GM19468 (cell line): ENCODE data around the gene CDHR2.

ENCODE experiments used
- ATAC-seq: cut with Tn5 transposase; IDR thresholded peaks from one replicate; pipeline ENCODE4 v1.9.1; 2021; ENCODE audit warnings: mild to moderate bottlenecking, moderate library complexity, moderate number of reproducible peaks; ENCODE audit not compliant: unreplicated experiment; ENCODE audit errors: extremely low read depth

Gene CDHR2

DNA sequence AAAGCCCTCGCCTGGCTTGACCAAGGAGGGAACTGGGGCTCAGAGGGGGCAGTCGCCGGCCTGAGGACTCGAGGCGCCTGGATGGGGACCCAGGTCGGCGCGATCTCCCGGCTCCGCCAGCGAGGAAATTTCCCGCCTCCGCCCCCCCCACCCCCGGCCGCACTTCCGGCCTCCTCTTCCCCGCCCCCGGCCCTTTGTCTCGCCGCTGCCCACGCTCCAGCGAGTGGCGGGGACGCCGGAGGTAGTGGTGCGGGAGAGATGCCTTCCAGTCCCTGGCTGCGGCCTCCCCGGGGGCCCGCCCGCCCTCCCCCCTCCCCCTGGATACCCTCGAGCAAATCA is 61.3 kb downstream of the CDHR2 start:
- ATAC-seq, result no peak

DNA sequence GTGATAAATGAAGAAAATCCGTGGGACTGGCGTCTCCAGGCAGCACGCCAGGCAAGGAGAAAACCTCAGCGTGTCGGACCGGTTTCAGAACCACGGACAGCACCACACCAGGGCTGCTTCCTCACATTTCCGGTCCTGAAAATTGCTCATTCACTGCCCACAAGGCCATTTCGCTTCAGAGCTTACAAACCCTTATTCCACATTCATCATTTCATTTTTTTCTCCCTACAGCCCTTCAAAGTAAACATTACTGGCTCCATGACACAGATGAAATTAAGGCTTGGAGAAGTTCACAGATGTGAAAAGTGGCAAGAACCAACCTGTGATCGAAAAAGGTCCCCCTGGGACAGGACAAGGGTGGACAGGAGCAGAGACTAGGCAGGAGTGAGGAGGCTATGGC is 62.3 kb downstream of the CDHR2 start:
- no peak for ATAC-seq

DNA sequence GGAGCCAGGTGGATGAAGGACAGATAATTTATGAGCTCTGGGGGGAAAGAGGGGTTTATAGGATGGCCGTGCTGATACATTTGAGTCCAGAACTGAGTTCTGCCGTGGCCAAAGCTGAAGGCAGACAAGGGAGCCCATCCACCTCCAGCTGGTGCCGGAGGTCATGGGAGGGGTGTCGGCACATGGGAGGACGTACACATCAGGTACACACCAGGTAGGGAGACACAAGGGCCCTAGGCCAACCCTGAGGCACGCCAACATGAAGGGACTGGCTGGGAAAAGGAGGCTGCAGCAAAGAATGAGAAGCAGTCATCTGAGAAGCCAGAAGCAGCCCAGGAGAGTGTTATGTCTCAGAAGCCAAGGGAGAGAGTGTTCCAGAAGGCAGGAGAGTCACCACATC is 62.9 kb downstream of the CDHR2 start:
- ATAC-seq, result no peak

DNA sequence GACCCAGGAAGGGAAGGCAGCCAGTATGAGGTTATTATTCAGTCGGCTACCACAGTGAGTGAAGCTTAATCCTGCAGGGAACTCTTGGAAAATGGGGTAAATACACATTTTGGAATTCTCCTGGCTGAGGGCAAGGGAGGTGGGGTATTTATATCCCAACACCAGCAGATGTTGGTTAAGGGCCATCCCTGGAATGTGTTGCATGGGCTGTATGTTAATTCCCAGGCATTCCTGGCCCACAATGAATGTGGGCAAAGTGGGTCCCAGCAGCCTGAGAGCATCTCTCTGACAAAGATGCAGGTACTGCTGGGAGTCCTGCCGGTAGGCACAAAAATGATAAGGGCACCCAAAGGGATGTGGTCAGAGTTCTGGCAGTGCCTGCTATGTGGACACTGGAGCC is 63.7 kb downstream of the CDHR2 start:
- no peak for ATAC-seq

DNA sequence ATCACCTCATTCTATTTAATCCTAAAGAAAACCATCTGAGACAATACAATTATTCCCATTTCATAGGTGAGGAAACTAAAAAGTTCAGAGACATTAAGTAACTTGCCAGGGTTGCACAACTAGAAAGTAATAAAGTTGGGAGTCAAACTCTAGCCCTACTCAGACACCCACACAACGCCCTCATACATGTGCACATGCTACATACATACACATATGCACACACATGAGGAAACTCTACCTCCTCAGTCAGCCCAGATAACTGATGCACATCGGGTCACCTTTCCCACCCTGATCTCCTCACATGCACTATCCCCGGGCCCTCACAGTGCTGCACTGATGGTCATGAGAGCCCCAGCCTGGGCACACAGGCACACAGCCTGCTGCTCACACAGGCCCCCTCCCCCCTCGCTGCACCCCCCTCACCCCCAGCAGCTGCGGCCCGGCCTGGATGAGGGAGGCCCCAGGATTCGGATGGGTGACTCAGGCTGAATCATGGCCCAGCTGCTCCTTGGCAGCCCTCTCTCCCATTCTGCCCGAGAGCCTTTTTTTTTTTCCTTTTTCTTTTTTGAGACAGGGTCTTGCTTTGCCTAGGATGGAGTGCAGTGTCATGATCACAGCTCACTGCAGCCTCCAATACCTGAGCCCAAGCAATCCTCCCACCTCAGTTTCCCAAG is 65.8 kb downstream of the CDHR2 start:
- ATAC-seq, result no peak

DNA sequence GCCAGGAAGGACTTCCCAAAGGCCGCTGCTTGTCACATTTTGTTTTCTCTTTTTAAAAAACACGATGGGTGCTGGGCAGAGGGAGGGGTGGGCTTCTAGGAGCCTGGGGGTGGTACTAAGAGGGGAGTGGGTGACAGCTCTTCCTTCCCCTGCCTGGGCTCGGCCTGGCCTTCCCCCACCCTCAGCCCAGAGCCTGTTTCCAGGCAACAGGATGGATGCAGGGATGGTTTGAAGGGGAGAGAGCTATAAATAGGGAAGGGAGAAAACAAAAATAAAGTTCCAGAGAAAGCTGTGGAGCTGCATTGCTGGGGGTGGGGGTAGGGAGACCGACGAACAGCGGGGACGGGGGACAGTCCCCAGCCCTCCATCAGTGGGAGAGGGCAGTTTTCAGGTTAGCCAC is 67.4 kb downstream of the CDHR2 start:
- ATAC-seq, result no peak

DNA sequence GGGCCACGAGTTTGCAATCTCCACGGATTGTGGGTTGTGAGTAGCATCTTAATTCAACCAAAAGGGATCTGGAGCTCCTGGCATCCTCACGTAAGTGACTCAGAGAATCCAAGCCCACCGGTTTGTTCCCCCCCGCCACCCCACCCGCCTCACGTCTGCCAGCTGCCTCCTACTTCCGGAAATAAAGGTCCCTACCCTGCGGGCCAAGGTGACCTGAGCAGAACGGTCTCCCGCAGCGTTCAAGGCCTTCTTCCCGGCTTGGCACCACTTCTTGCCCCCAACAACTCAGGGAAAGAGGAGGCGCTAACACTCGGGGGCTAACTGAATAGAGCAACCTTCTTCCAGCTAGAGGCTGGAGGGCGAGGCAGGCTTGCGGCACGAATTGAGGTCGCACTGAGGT is 69.6 kb downstream of the CDHR2 start:
- ATAC-seq, result no peak

DNA sequence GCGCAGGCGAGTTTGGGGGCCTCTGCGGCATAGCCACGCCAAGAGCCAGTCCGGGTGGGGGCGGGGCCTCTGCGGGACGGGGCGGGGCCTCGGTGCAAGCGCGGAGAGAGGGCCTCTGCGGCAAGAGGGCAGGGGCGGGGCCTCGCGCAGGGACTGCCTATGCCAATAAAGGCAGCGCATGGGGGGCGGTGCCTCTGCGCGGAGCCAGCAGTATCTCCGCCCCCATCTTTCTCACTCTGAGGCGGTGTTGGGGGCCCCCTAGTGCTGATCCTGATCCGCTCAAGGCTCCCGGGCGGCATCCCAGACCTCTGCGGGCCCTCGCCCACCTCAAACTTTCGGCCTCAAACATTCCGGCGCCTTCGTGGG is 70.0 kb downstream of the CDHR2 start:
- ATAC-seq, result no peak

DNA sequence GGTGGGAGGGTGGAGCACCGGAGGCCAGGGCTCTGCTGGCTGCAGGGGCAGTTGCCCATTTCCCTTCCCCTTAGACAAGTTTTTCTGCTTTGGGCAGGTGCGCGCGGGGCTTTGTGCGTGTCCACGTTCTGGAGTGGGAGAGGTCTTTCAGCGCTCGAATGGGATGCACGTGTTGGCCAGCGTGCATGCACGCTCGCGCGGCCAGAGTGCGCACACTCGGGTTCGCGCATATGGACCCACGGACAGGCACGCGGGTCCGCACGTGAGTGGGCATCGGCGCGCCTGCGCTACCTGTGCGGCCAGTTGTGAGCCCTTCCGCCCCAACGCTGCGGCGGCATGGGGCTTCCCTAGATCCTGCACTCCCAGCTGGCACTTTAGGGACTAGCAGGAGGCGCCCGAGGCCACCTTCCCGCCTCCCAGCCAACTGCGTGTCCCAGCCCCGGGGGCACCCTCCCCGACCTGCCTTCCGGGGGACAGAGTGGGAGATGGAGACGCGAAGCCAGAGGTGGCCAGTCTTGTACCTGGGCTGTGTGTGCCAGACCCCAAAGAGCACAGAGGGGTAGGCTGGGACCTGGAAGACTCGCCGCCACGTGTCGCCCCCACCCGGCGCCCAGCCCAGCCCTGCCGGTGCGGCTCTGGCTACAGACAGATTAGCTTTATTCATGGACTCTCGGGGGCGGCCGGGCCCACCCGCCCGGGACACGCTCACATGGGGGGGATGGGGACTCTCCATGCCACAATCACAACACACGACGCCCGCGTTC is 70.6 kb downstream of the CDHR2 start:
- no peak for ATAC-seq

DNA sequence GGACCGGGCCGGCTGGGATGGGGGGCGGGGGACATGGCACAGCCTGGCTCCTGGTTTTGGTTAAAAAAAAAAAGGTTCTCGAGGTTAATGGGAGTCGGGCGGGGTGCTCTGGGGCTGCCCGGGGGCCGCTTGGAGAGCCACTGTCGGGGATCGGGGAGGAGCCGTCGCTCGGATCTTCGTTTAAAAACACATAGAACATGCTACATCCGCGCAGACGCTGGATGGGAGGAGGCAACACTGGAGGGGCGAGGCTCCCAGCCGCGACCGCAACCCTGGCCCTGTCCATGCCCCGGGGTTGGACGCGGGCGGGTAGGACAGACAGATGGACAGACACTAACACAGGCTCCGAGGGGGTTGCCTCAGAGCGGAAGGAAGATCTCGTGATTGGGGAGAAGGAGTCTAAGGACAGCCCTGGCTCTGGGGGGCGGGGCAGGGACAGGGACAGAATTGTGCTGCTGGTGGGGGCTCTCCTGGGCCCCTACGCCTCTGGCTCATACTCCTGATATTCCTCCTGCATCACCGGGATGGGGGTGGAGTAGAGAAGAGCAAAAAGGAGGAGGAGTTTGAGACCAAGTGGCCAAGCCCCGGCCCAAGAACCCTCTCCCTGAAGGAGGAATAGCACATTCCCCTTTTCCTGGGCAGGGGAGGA is 71.3 kb downstream of the CDHR2 start:
- no peak for ATAC-seq

DNA sequence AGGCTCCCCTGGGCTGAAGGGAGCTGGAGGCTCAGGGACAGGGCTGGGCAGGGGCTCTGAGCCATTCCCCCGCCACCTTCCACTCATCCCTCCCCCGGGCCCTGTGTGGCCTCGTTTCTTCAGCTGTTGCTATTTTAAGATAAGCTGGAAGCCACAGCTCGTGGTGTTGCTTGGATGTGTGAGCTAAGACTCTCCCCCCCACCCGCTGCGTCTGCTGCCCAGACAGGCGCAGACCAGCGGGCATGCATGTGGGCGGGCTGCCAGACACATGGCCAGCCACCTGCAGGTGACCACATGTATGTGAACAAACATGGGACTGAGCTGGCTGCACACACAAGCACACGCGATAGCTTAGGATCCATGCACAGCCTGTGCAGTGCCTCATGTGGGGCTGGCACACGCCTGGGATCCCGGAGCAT is 72.5 kb downstream of the CDHR2 start:
- ATAC-seq, result no peak

DNA sequence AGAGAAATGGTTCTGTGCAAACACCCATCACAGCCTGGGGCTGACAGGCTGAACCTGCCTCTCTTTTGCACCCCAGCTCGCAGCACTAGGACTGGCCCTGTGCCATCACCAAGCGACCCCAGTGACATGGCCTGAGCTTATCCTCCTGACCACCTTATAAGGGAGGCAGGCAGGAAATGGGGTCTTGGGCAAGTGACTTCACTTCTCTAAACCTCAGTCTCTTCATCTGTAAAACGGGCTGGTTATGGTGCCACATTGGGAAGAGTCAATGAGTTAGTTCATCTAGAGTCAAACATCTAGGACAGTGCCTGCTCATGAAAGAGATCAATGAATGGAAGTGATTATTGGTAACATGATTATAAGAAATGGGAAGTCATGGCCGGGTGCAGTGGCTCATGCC is 75.0 kb downstream of the CDHR2 start:
- no peak for ATAC-seq

DNA sequence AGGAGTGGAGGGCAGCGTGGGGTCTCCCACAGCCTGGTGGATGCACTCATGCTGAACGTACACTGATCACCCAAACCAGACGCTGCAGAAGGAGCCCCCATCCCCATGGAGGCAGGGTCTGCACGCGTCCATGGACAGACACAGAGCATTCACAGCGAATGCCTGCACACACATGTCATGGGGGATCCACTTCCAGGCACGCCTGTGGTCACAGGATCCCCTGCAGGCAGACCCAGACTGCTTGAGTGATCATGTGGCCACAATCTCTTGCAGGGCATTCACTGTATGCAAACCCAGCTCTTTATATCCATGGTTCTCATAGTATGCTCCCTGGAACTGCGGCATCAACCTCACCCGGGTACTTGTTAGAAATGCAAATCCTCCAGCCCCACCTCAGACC is 75.8 kb downstream of the CDHR2 start:
- ATAC-seq, result no peak

DNA sequence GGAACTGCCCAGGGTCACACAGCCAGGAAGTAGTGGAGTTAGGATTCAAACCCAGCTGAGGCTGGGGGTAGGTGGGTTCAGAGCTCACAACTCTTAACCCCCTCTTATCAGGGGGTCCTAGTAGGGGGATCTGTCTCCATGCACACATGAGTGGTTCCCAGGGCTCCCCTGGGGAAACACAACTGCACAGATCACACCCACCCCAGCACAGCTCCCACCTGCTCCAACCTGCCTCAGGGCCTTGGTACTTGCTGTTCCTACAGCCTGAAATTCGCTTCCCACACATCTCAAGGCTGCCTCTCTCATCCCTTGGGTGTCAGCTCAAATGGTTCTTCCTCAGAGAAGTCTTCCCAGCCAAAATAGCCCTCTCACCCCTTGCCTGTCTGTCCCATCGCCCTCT is 76.4 kb downstream of the CDHR2 start:
- ATAC-seq, result no peak

DNA sequence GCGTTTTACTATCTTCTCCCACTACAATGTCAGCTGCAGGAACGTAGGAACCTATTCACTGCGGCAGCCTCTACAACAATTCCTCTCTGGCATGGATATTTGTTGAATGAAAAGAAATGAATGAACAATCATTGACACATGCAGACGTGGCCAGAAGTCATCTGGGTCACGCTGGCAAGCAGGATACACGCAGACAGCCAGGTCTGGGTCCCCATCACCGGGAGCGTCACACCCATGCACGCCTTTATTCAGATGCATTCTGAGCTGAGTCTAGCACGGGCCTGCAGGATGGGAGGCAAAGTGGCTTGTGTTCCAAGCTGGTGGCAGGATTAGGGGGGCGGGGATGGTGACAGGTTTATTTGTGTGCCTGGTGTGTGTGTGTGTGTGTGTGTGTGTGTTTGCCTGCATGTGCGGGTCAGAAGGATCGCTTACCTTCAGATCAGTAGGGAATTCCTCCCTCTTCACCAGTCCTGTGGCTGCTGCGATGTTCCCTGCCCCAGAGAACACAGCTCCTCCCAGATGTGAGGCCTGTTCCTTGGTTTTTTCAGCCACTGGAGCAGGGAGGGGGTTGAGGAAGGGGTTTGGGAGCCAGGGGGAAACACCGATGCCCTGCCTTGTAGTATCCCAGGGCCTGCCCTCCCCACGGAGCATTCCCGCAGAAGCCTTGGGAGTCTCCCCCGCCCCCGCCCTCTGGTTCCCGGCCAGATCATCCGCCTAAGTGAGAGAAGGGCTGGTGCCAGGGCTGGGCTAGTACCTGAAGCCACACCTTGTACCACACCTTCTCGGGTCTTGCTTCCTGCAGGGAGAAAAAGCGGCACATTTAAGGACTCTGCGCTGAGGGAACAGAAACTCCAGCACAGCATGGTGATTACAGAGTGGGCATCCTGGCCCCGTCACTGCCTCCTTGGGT is 77.1 kb downstream of the CDHR2 start:
- ATAC-seq, result no peak

DNA sequence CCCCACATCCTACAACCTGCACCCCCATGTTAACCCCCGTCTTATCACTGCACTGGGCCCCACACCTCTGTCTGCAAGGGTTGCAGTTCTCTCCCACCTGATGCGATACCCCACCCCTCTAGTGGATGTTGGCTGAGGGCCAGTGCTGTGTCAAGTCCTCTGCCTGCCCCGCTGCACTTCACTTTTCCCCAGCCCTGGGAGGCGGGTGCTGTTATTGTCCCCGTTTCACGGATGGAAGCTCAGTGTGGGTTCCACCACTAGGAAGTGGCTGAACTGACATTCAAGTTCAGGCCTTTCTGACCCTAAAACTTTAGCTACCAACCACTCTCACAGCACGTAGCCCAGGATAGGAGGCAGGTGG is 77.7 kb downstream of the CDHR2 start:
- ATAC-seq, result no peak

DNA sequence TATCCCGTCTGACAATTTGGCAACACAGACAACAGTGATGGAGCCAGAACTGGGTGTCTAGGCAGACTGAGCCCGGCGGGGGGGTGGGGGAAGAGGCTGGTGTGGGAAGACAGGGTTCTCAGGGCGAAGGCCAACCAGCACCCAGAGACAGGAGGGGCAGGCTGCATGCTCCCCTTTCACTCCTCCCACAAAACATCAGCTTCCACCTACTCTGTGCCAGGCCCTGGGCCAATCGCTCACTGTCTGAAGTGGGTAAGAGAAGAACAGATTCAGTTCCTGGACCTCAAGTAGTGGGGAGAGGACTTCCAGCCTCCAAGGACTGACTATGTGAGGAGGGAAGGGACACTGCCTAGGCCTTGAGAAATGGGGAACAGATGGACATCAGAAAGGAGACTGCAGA is 78.4 kb downstream of the CDHR2 start:
- no peak for ATAC-seq

DNA sequence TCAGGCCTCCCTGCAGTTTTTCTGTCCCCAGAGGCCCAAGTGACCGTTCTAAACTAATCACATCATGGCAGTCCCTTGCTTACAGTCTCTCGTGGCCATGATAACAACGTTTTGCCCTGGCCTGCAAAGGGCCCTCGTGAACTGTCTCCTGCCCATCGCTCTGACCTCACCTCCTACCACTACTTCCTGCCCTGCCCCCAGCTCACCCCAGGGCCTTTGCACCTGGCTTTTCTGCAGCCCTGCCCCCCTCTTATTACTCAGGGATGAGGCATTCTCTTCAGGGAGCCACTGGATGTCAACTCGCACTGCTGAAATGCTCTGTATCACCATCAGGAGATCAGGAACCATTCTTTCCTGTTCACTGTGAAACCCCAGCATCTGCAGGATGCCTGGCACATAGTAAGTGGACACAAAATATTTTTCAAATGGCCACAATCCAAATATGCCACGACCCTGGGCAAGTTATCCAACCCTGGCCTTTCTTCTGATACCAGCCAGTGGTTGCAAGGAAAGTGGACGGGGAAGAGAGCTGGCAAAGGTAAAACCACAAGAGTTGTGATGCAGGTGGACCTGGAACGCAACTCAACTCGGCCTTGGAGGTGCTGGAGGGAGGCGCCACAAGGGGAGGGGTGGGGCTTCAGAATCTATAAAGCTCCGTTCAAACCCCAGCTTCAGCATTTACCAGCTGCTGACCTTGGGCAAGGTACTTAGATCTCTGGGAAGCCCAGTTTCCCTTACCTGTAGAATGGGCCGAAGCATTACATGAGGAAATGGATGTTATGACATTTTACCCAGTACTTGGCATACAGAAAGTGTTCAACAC is 79.5 kb downstream of the CDHR2 start:
- ATAC-seq, result no peak

DNA sequence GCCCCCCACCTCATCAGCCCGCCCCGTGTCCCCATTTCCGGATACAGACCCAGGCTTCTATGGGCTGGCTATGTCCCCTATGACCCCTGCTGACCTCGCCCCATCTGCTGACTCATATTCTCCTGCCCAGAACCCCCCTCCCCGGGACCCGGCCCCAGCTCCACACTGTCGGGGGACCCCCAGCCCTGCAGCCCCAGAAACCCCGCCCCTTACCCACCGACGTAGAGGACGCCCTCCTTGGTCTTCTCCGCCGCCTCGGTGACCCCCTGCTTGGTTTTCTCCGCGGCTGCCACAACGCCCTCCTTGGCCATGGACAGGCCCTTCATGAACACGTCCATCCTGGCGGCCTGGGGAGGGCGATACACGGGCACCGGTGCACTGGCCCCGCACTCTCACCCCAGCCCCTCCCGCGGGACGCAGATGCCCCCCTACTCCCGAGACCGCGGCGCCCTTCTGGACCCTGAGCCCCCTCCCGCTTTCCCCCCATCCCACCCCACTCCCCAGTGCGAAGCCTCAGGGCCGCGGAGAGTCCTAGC is 80.2 kb downstream of the CDHR2 start:
- ATAC-seq, result no peak
